Right lobe of liver (tissue), 6 donors: Measurements from ENCODE around the gene HSPA12A. TPM values are rescaled to one million over a fixed set of nuclear protein-coding genes. Genes with fewer than 3 reads are reported as not detected.

Source experiments
- ATAC-seq, 4 donors: fragments of 200-7000 bp; cut with Tn5 transposase; one replicate each; pipeline ENCODE4 v1.9.1; 2020; ENCODE audit warnings: mild to moderate bottlenecking in 4 of 4, moderate library complexity in 4 of 4
- DNase-seq, 3 donors: peaks; one replicate each; pipeline ENCODE4 v3.0.0-alpha.2; 2020
- H3K27ac ChIP-seq, 3 donors: fragments of 200-600 bp; one replicate each; pipeline ENCODE4 v1.8.0; 2022
- H3K27me3 ChIP-seq, 2 donors: fragments of 200-600 bp; one replicate each; pipeline ENCODE4 v1.8.0; 2022
- H3K36me3 ChIP-seq, 4 donors: fragments of 200-600 bp; sonication (generic) in 1 of 4; one replicate each; pipeline versions ENCODE4 v1.5.1 to v1.8.0; 2017 to 2022; ENCODE audit warnings: control low read depth in 1 of 4
- H3K4me1 ChIP-seq, 4 donors: fragments of 200-600 bp; sonication (generic) in 1 of 4; one replicate each; pipeline versions ENCODE4 v1.5.1 to v1.8.0; 2017 to 2022; ENCODE audit warnings: control low read depth in 1 of 4
- H3K4me3 ChIP-seq, 3 donors: fragments of 200-600 bp; one replicate each; pipeline ENCODE4 v1.8.0; 2022
- H3K9me3 ChIP-seq, 4 donors: fragments of 200-600 bp; sonication (generic) in 1 of 4; one replicate each; pipeline versions ENCODE4 v1.5.1 to v1.8.0; 2017 to 2022; ENCODE audit warnings: control low read depth in 1 of 4
- CTCF ChIP-seq, 4 donors: fragments of 200-600 bp in 3 of 4; fragments of 450-650 bp in 1 of 4; IDR thresholded peaks; one replicate each; pipeline versions ENCODE4 v1.5.1 to v1.8.0; 2016 to 2022; ENCODE audit warnings: antibody characterized with exemption in 4 of 4, mild to moderate bottlenecking in 2 of 4
- POLR2A ChIP-seq: fragments of 450-650 bp; IDR thresholded peaks from one replicate; pipeline ENCODE4 v1.6.1; 2017; ENCODE audit warnings: antibody characterized with exemption, mild to moderate bottlenecking
- WGBS: methylation state at CpG from one replicate; pipeline ENCODE4 v1.1.6; 2018; ENCODE audit warnings: low coverage, low lambda C conversion rate; ENCODE audit not compliant: insufficient coverage; ENCODE audit errors: missing lambda C conversion rate; 5-methylcytosine and 5-hydroxymethylcytosine counted together
- intact Hi-C, 2 donors: fragments of 100-400 bp; cut with DNase I; formaldehyde crosslinking; loops; one replicate each; pipeline versions ENCODE4 v1.11.2 to v1.14.1; 2022
- total RNA-seq, 6 experiments: library from RNA; depleted of rRNA in 2 of 6; stranded (reverse); fragments of >200 nt in 2 of 6; fragmentation: NEBNext Ultra II Directional in 3 of 6; extraction: Animal tissue kit (Norgen Biotek cat#: 25700) in 3 of 6; gene quantifications; one replicate each; pipeline versions ENCODE4 v1.1.0 to v1.2.4, GENCODE V29; 2016 to 2023
- donor health status: DM: no; HTN: yes; CAD: no.
- donor health status: DM: no; HTN: no; CAD: no.
- donor health status: DM: no; HTN: no; CAD: no.
- donor health status: DM: no; HTN: yes; CAD: no.
- donor health status: DM: no; HTN: yes; CAD: no.

Gene HSPA12A
- total RNA-seq, 6 experiments from 2014 or later, result 2.3 to 4.2 (median 2.9) TPM

GRCh38 chr10:116646502-116646901 is 95.9 kb downstream of the HSPA12A start:
- ATAC-seq (no peak), DNase-seq (no peak)
- no peak overlapping the region for H3K4me3 ChIP-seq
- intact Hi-C loops, result no loop called here
- H3K27ac ChIP-seq, result no peak overlapping the region
- WGBS, result no CpG with 5 or more reads among the region's 5 CpGs
- H3K9me3 ChIP-seq, result no peaks in the 10 kb centered on the region
- no peaks in the 10 kb centered on the region for H3K4me1 ChIP-seq
- no peaks in the 10 kb centered on the region for H3K27me3 ChIP-seq
- H3K36me3 ChIP-seq, result no peaks in the 10 kb centered on the region
- TF ChIP-seq POLR2A (no peak), CTCF (IDR thresholded peaks at IDR 0.05) (no peak)

GRCh38 chr10:116637830-116638229 is 104.5 kb downstream of the HSPA12A start:
- H3K36me3 ChIP-seq, result no peaks in the 10 kb centered on the region
- TF ChIP-seq CTCF (IDR thresholded peaks at IDR 0.05), result no peak
- TF ChIP-seq POLR2A, result no peak
- peaks cover 0 to 9% of the 10 kb centered on the region in 2 donors for H3K27me3 ChIP-seq
- no peak overlapping the region for H3K4me3 ChIP-seq
- DNase-seq, result no peak
- no peaks in the 10 kb centered on the region for H3K4me1 ChIP-seq
- intact Hi-C loops, result no loop called here
- WGBS, result 0% methylated on average over 1 of the region's 1 CpG
- ATAC-seq, result no peak
- no peak overlapping the region for H3K27ac ChIP-seq
- H3K9me3 ChIP-seq, result no peaks in the 10 kb centered on the region

GRCh38 chr10:116636976-116637375 is 105.4 kb downstream of the HSPA12A start:
- TF ChIP-seq POLR2A (no peak), CTCF (IDR thresholded peaks at IDR 0.05) (no peak)
- Histone ChIP-seq H3K4me3 (no peak overlapping the region), H3K27me3 (peaks cover 0 to 9% of the 10 kb centered on the region in 2 donors), H3K4me1 (no peaks in the 10 kb centered on the region), H3K27ac (no peak overlapping the region), H3K9me3 (no peaks in the 10 kb centered on the region), H3K36me3 (no peaks in the 10 kb centered on the region)
- intact Hi-C loops, result no loop called here
- DNase-seq, result no peak
- 35% methylated on average over 2 of the region's 2 CpGs for WGBS
- ATAC-seq, result no peak

- no peak overlapping the region for H3K27ac ChIP-seq
- intact Hi-C loops, result no loop called here
- DNase-seq (no peak), ATAC-seq (no peak)
- H3K9me3 ChIP-seq, result no peaks in the 10 kb centered on the region
- no peak for TF ChIP-seq POLR2A
- no peak for TF ChIP-seq CTCF (IDR thresholded peaks at IDR 0.05)
- H3K27me3 ChIP-seq, result peaks cover 0 to 9% of the 10 kb centered on the region in 2 donors
- H3K36me3 ChIP-seq, result no peaks in the 10 kb centered on the region
- no peaks in the 10 kb centered on the region for H3K4me1 ChIP-seq
- H3K4me3 ChIP-seq, result no peak overlapping the region
These were observed 106.0 kb downstream of the HSPA12A start for GRCh38 chr10:116636385-116636784.
